ENCODE measurements around the gene PDIK1L.

The PDIK1L gene

DNA sequence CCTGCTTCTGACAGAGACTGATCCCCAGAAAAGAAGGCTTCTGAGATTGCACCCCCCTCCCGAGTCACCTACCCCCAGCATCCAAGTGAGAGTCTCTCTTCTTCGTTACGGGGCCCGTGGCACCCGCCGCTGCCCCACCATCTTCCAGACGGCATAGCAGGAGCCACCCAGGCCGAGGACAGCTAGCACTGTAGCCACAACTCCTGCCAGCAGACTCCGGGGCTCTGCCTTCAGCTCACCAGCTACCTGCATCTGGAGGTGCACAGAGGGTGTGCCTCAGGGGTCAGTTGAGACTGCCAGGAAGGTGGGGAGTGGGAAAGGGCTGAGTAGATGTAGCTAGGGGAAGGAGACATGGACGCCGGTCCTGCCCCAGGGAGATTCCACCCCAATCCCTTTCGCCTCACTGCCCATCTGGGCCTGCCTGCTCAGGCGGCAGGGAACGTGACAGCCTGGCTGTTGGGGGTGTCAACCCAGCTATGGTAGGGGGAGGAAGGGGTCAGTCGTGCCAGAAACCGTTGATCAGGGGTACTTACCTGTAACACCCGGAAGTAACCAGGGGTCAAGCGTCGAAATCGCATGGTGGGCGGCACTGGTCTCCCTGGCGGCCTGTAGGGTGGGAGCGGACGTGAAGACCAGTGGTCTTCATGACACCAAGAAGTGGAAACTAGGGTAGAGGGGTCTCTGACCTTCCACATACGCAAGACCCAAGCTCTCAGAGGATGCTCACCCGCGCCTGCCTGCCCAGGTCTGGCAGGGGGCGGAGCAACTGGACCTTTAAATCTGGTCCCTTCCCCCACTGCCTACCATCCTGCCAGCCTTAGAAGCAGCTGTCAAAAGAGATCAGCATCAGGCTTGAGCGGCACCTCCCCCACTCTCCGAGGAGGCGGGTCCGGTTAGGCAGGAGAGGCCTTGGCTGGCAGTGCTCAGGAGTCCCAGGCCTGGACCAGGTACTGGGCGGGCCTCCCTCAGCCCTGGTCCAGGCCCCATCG, 59.8 kb downstream of the PDIK1L start, which contains the start of gene ZNF593OS:
ZNF593OS (minus strand) TSS at position 749 of the 989 bp plus-strand sequence; CDS start at position 578, 171 bp downstream.
- DNase-seq (ENCODE audit: low spot score), result no peak
